ENCODE results near the gene NOL8.

The NOL8 gene

DNA sequence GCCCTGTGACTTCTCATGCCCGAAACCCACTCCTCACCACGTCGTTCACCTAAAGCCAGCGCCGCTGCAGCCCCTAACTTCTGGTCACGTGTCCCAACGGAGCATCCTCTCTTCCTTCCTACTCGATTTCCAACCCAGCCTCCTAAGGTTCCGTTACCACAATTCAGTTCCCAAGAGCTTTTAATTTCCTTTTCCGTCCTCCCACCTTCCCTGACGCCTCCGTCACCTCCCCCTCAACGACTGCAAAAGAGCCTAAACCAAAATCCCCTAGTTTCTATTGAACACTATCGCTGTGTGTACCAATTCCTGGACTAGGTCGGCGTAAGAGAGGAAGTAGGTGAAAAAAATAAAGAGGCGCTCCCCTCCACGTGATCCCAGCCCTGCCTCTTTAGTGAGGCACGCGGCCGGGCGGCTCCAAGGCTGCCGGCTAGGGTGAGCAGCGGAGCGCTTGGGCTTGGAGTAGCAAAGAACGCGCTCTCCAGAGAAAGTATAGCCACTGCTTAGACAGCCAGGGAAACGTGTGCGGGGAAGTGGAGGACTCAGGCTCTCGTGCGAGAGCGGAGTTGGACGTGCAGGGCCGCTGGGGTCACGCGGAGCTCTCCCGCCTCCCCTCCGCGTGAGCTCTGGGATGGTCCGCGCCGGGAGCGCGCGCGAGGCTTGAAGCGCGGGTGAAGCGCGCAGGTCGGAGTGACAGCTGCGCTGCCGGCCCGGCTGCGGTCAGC is at the start of gene NOL8, which contains the start of gene CENPP:
NOL8 (minus strand) TSS at position 82 of the 722 bp plus-strand sequence. CDS start 1,189 bp downstream, outside the sequence.
CENPP (plus strand) TSS at position 685 of the 722 bp plus-strand sequence.
- DNase-seq (ENCODE audit: low spot score) = peak; percentile 93

DNA sequence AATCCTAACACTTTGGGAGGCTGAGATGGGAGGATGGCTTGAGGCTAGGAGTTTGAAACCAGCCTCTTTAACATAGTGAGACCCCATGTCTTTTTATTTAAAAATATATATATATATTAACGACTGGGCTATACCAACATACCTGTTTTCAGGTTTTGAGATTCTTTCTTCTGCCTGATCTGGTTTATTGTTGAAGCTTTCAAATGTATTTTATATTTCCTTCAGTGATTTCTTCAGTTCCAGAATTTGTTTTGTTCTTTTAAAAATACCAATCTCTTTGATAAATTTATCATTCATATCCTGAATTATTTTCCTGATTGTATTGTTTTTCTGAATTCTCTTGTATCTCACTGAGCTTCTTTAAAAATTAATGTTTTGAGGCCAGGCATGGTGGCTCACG is 48.0 kb upstream of the NOL8 start:
- no peak for DNase-seq (ENCODE audit: low spot score)

DNA sequence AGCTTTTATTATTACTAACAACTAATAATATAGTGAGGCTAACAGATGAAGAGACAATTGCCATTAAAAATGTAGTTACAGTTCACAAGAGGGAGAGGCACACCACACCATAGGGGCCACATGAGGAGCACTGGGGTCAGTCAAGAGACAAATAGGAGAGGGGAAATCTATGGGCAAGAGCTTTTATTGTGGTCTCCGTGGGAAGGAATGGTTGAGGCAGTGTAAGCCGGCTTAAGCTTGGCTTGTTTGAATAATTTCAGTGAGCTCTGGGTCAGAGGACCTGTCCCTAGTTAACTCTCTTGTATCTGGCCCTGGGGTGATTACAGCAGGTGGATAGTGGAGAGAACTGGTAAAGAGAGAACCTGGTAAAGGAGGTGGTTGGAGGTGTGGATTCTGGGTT is 43.9 kb upstream of the NOL8 start:
- DNase-seq (ENCODE audit: low spot score) = no peak

DNA sequence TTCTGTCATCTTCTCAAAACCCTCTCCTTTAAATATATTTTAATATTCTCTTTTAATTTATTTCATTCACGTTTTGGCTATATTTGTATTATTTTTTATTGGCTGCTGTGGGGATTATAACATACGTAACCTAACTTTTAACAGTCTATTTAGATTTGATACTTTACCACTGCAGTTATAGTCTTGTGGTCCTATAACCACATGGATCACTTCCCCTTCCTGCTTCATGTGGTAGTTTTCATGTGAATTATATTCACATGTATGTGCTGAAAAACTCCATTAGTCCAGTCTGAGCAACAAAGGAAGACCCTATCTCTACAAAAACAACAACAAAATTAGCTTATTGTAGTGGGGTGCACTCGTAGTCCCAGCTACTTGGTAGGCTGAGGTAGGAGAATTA is 34.9 kb upstream of the NOL8 start:
- DNase-seq (ENCODE audit: low spot score) = no peak

DNA sequence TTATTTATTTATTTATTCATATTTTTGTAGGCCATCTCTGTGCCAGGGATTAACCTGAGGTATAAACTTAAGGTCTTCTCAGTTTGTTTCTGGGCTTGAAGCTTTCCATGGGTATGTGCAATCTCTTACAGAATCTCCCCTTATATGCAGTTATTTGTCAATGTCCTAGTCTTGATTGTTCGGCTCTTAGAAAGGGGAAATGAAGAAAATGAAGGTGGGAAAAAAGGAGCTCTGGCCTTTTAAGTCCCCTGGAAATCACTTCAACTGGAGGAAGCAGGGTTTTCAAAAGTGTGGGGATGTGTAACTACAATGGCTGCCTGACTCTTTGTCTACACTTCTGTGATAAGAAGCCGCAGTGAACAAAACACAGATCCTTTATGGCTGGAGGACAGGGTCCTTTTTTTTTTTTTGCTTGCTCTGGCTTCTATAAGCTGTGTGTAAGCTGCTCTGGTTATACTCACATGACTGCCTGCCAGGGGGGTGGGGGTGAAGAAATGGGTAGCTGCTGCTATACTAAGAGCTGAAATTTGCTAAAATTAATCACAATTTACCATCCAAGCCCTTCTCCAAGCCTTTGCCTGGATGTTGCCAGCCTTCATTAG is 34.3 kb upstream of the NOL8 start:
- no peak for DNase-seq (ENCODE audit: low spot score)

DNA sequence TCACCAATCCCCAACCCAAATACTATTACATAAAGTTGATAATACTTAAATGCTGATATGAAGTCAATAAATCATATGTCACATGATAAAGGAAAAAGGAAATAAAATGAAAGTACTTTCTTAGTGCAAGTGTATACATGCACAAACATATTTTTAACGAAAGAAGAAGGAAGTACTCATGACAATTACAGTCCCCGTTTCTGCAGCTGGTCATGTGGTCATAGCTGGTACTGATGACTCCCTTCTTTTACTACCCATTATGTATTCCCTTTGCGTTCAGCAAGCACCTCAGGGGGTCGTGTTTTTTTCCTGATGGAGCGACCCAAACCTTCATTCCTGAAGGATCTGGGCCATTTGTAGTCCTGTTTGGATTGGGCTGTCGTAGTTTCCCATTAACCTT is 27.9 kb upstream of the NOL8 start:
- no peak for DNase-seq (ENCODE audit: low spot score)

DNA sequence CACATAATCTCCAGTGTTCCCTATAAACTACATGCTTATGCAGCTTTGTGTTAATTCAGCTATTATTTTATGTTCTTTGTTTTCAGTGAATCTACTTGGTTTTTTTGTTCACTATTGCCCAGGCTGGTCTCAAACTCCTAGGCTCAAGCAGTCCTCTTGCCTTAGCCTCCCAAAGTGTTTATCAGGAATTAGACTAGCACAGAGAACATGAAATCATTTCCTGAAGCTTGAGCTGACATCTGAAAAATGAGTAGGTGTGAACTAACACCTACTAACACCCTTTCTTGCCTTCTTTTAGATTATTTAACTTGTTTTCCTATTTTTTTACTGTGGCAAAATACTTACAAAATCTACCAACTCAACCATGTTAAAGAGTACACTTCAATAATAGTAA is 25.6 kb upstream of the NOL8 start:
- DNase-seq (ENCODE audit: low spot score) = no peak

DNA sequence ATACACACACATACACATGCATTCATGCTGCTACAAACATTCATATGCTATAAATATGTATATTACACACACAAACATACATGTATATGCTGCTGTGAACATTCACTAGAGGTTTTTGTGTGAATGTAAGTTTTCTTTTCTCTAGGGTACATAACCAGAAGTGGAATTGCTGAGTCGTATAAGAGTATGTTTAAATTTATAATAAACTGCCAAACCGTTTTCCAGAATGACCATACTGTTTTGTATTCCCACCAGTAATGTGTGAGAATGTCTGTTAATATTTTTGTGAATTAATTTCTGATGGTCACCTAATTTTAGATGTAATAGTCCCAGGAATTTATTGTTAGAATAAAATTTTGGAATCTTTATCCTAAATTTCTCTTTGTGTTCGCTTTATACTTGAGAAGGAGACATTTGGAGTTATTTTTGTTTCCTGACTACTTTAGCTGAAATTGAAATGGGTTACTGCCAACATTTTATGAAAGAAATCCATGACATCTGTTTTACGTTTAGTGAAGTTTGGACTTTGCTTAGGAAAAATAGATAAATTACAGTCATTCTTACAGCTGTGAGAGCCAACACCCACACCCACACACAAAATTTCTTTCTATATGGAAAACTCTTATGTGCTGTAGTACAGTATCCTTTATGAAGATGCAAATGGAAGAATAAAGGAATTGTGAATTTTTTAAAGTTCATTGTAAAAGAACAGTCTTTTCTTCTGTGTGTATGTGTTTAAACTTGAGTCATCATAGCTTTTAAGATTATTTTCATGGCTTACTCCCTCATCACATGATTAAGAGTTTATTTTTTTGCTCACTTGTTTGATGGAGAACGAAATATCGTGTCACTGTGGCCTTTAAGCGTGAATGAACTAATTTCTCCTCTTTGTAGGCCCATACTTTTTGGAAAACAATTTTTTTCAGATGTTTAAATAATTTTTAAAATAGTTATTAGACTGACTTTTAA is 24.9 kb upstream of the NOL8 start:
- no peak for DNase-seq (ENCODE audit: low spot score)

DNA sequence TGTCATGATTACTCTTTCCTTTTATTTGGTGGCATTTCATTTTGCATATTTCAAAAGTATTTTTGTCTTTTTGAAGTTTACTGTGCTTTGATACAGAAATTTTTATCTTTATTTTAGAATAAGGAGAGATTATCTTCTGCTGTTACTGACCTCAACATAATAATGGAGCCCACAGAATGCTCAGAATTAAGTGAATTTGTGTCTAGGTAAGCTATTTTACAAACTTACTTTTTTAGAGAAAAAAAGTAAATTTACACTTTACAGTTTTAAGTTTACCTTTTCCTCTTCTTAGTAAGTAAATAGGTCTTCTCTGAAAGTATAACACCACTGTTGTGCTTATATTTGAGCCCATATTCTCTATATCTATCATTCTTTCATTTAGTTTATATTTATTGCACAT is 20.4 kb upstream of the NOL8 start:
- no peak for DNase-seq (ENCODE audit: low spot score)

DNA sequence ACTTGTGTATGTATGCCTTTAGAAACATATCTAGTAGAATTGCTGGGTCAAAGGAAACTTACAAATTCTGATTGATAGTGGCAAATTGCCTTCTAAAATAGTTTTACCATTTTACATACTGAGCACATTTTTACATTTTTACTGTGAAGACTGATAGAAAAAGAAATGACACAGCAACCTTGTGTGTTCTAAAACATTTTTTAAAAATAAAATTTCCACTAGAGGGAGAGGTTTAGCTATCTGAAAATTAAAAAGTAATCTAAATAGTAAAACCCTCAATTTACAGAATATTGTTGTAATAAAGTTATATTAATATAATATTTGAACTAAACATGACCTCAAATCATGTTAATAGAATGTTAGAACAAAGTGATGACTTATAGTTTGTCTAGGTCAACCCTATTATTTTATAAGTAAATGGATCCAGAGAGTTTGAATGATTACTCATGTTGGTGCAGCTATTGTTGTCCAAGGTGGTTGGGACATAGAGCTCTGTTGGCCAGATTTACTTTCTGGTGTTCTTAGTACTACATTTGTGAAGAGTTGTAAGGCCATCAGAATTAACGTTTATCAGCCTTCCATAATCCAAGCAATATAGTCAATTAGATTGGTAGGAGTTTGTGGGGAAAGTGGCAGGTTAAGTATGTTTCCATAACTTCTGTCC is 17.8 kb upstream of the NOL8 start:
- no peak for DNase-seq (ENCODE audit: low spot score)

DNA sequence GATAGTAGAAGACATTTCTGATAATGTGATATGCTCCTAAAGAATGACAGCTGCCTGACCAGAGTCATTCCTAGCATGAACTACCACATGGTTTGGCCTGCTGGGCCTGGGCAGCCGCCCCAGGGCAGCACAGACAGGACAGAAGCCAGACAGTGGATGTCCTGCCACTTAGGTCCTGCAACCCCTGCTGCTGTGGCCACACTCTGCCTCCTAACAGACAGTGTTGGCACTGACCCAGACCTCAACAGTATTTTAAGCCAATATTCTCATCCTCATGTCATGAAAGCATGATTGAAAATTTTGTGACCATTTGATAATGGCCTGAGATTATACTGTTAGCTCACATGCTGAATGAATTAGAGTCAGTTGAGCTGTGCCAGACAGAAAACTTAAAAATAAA is 16.4 kb upstream of the NOL8 start:
- DNase-seq (ENCODE audit: low spot score) = no peak

DNA sequence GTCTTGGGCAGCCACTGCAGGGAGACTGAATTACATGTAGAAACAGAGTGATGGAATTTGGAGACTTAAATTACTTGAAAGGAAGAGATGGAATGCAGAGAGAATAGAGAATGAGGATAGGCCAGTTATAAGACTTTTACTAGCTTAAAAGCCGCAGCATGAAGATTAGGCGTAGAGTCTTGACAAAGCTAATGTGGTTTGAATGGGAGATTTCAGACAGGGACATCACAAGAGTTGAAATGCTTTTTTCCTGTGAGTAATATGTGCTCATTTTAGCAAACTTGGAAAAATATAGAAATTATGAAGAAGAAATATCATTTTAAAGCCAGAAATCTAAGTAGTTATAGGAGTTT is 8.1 kb upstream of the NOL8 start:
- DNase-seq (ENCODE audit: low spot score) = no peak

DNA sequence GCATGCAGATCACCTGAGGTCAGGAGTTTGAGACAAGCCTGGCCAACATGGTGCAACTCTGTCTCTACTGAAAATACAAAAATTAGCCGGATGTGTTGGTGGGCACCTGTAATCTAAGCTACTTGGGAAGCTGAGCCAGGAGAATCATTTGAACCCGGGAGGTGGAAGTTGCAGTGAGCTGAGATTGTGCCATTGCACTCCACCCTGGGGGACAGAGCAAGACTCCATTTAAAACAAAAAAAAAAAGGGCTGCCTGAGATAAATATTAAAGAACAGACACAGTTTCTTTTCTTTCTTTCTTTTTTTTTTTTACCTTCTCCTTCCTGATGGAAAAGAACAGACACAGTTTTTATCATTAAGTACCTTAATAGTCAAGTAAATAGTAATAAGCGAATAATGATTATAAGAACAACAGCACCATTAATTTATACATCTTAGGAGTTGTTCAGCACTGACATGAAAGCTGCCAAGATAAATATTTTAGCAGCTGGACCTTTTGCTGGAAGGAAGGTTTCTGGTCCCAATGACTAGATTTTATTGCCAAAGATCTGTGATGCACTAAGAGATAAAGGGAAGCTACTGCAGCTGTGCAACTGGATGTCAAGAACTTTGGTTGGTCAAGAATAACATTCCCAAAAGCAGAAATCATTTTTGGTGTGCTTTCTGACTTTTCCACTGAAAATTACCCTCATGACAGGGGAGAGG is 7.6 kb upstream of the NOL8 start:
- no peak for DNase-seq (ENCODE audit: low spot score)

DNA sequence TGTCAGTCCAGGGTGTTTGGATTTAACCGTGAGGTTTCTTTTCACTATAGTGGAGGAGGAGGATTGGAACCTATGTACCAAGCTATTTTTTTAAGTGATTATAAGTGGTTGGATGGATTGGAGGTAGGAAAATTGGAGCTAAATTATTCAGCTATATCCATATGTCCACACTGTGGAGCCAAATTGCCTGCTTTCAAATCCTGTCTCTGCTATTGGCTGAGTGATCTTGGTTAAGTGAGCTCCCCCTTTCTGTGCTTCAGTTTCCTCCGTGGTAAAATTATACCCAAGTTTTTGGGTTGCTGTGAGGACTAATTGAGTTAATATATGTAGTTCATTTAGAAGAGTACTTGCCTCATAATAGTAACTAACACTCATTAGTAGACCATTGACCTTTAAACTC is 3.1 kb upstream of the NOL8 start:
- DNase-seq (ENCODE audit: low spot score) = no peak

DNA sequence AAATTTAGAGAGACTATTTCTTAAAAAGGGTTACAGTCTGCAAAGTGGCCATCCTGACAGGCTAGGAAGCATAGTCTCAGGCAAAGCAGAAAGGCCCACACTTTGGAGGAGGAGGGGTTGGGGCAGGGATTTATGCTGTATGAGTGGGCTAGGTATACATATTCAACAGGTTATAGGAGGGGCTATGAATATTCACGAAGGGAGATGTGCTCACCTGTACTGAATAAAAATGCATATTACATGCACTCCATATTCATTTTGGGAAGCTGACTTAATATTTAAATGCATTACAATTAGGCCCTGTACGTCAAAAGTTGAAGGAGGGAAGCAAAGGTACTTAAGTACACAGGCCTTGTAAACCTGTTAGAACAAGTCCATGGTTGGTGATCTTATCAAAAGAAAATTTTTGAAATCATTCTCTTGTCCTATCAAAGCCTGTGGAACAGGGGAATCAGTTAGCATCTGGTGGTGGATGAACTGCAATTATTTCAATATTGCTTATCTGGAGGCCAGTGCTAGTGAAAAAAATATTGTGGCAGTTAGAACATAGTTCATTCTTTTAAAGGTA is 2.2 kb upstream of the NOL8 start:
- DNase-seq (ENCODE audit: low spot score) = no peak

DNA sequence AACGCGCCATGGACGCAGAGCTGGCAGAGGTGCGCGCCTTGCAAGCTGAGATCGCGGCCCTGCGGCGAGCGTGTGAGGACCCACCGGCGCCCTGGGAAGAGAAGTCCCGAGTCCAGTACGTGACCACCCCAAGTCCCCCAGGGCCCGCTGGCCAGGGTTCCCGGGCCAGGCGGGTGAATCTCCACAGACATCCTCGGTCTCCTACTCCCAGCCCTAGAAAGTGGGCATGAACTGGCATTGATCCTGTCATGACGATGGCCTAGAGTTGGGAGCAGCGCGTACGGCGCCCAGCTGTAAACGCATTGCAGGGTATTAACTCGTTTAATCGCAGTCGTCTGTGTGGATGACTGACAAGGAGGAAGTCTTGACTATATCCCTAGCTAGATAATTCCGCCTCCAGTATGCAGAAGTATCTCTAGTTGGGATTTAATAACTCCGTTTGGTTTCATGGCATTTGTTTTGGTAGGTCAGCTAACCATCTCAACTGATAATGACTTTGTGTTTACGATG is 896 bp upstream of the NOL8 start:
- no peak for DNase-seq (ENCODE audit: low spot score)

DNA sequence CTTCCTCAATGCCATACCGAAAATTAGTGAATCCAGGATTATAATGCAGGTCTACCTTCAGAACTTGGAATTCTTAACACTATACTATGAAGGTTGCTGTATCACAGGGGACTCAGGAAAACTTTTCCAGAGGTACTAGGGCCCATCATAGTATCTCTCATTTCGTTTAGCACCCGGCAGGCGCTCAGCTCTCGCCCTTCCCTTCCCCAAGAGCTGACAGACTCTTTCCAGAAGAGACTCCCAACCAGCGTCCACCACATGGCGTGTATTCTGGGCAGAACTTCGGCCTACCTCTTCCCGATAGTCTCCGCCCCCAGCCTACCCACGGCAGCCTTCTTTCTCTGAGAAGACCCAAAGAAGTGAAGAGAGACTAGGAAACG is 271 bp downstream of the NOL8 start:
- DNase-seq (ENCODE audit: low spot score) = no peak

DNA sequence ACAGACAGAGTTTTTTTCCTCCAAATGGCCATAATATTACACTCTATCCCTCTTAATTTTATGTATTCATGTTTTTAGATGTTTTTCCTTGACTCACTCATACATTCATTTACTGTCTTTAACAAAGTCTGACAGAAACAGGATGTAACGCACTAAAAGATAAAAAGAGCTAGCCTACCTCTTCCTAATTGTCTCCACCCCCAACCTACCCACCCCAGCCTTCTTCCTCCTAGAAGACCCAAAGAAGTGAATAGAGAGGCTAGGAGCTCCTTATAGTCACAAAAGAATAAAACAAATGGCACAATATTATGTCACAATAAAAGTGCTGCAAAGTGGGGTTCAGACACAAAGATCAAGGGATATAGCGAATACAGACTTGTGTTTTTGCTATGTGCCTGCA is 719 bp downstream of the NOL8 start:
- DNase-seq (ENCODE audit: low spot score) = no peak

DNA sequence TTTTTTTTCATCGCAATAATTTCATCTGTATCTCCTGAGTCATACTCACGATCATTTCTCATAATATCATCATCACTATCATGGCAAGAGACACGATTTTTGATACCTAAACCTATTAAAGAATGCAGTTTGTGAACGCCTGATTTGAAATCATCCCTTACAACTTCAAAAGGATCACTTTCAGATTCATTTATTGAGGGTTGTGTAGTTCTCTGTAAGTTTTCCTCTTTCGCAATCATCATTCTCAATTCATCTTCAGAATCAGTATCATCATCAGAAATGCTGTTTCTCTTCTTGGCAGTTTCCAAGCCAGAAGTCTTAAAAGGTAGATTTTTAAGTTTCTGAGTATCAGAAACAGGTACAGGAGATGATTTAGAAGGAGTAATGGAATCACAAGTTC is 9.7 kb downstream of the NOL8 start:
- no peak for DNase-seq (ENCODE audit: low spot score)

DNA sequence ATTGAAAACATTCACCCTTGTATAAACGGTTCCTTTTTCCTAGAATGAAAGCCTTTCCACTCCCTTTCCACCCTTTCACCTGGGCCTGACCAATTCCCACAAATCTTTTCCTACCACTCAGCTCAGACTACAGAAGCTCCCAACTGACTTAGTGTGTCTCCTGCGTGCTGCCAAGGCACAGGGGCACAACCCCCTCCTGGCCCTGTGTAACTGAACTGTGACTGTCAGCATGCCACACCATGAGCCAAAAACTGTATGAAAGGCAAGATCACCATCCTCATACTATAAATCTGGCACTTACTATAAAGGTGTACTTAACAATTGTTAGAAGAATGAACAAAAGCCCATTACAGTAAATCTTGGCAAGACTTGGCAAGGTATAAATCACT is 11.5 kb downstream of the NOL8 start:
- no peak for DNase-seq (ENCODE audit: low spot score)

DNA sequence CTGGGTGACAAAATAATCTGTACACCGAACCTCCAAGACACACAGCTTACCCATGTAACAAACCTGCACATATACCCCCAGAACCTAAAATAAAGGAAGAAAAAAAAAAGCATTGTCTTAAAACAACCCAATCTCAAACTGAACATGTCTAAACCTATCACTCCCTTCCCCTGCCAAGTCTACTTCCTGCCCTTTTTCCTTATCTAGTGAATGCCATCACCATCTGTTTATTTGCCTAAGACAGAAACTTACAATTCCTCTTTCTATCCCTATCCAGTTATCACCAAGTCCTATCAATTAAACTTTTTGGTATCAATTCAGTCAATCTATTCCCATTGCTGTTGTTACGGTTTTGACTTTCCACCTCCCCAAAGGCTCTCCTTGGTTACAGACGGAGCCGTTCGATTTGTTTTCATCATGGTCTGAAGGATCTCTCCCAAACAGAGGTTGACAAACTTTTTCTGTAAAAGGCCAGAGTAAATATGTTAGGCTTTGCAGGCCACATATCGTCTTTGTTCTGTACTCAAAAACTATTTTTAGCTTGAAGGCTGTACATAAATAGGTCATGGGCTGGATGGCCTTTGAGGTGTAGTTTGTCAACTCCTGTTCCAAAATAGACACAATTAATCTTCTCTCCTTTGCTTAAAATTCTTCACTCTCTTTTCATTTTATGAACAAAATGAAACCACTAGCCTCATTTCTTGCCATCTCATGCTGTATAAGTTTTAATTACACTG is 12.1 kb downstream of the NOL8 start:
- DNase-seq (ENCODE audit: low spot score) = no peak
